PC-3 (cell line): ENCODE results near the gene ATP8A2.

Source experiments
- CTCF ChIP-seq: fragments of 300-600 bp; sonication (generic); conservative IDR thresholded peaks from 2 replicates; pipeline ENCODE4 v1.5.1; 2017; ENCODE audit warnings: antibody characterized with exemption, low read depth, mild to moderate bottlenecking, low read length
- EZH2 ChIP-seq: fragments of 300-600 bp; sonication (generic); IDR thresholded peaks from one replicate; pipeline ENCODE4 v1.6.1; 2017; ENCODE audit warnings: antibody characterized with exemption, mild to moderate bottlenecking, low read length; ENCODE audit not compliant: unreplicated experiment

GRCh38 chr13:25657157-25657556 is 285.4 kb downstream of the ATP8A2 start:
- TF ChIP-seq CTCF (no peak), EZH2 (no peak)
